Spinal cord (tissue), 4 donors: Measurements from ENCODE around the gene ZNF285. TPM values are rescaled to one million over a fixed set of nuclear protein-coding genes. Genes with fewer than 3 reads are reported as not detected.

Experiments
- polyA plus RNA-seq, 2 donors: library from polyadenylated mRNA; unstranded; fragments of 120-200 nt; gene quantifications; one replicate each; pipeline ENCODE4 v1.2.1, GENCODE V29; 2013; ENCODE audit not compliant: insufficient read length in 2 of 2
- total RNA-seq, 2 donors: library from RNA; depleted of rRNA in 1 of 2; stranded (reverse); fragments of 120-200 nt in 1 of 2; fragments of >200 nt in 1 of 2; gene quantifications; one replicate each; pipeline versions ENCODE4 v1.2.3 to v1.2.4, GENCODE V29; 2013 to 2014

ZNF285 gene
- total and polyA plus RNA-seq, 4 donors: 12.2 to 15.0 (median 14.1) TPM

Other genes with a start within 250 kb of the ZNF285 start
- 10 to 100 TPM; 35.9 to 43.0 TPM for gene ZNF226, start 236.5 kb downstream of the ZNF285 start, total RNA-seq
- gene ZNF226, start 236.5 kb downstream of the ZNF285 start, polyA plus RNA-seq: 10 to 100 TPM; 26.5 to 28.6 TPM
- gene ZNF227, start 189.1 kb downstream of the ZNF285 start, total RNA-seq: 10 to 100 TPM; 33.8 to 38.5 TPM
- gene ZNF227, start 189.1 kb downstream of the ZNF285 start, polyA plus RNA-seq: 10 to 100 TPM; 23.8 to 27.3 TPM
- gene ZNF233, start 141.7 kb downstream of the ZNF285 start, total RNA-seq: 1 to 10 TPM; 4.9 to 6.9 TPM
- gene ZNF233, start 141.7 kb downstream of the ZNF285 start, polyA plus RNA-seq: 1 to 10 TPM; 6.4 to 7.3 TPM
- gene ZNF235, start 96.6 kb downstream of the ZNF285 start, total RNA-seq: 10 to 100 TPM; 14.9 to 16.0 TPM
- 1 to 10 TPM; 7.5 to 9.3 TPM for gene ZNF235, start 96.6 kb downstream of the ZNF285 start, polyA plus RNA-seq
- gene ZNF112, start 44.9 kb downstream of the ZNF285 start, total RNA-seq: 10 to 100 TPM; 15.0 to 17.1 TPM
- gene ZNF112, start 44.9 kb downstream of the ZNF285 start, polyA plus RNA-seq: 10 to 100 TPM in 1 of 2 donors, 1 to 10 TPM in 1; 8.5 to 14.4 TPM
- gene ZNF229, start 46.9 kb upstream of the ZNF285 start, total RNA-seq: 10 to 100 TPM; 12.9 to 17.3 TPM
- 10 to 100 TPM; 10.1 to 12.7 TPM for gene ZNF229, start 46.9 kb upstream of the ZNF285 start, polyA plus RNA-seq
- gene ZNF180, start 98.9 kb upstream of the ZNF285 start, total RNA-seq: 10 to 100 TPM; 15.5 to 15.8 TPM
- gene ZNF180, start 98.9 kb upstream of the ZNF285 start, polyA plus RNA-seq: 10 to 100 TPM in 1 of 2 donors, 1 to 10 TPM in 1; 9.0 to 12.5 TPM
- under 1 TPM in 1 of 2 donors, not detected in 1; 0.10 TPM for gene CEACAM20, start 128.1 kb upstream of the ZNF285 start, total RNA-seq
- not detected for gene CEACAM20, start 128.1 kb upstream of the ZNF285 start, polyA plus RNA-seq
- gene IGSF23, start 212.0 kb upstream of the ZNF285 start, total RNA-seq: not detected
- not detected for gene IGSF23, start 212.0 kb upstream of the ZNF285 start, polyA plus RNA-seq
- gene PVR, start 242.3 kb upstream of the ZNF285 start, total RNA-seq: 10 to 100 TPM; 25.3 to 29.8 TPM
- 10 to 100 TPM; 25.7 to 26.3 TPM for gene PVR, start 242.3 kb upstream of the ZNF285 start, polyA plus RNA-seq